Cardiac septum (tissue), 1 donor: ENCODE results near the gene ASXL3. TPM values are rescaled to one million over a fixed set of nuclear protein-coding genes. Genes with fewer than 3 reads are reported as not detected.

Experiments used
- DNase-seq: peaks from one replicate; pipeline ENCODE4 v3.0.0-alpha.2; 2020; ENCODE audit warnings: low spot score
- intact Hi-C: fragments of 100-400 bp; cut with DNase I; formaldehyde crosslinking; loops from one replicate; pipeline ENCODE4 v1.14.0; 2022
- total RNA-seq: library from RNA; stranded (reverse); fragmentation: NEBNext Ultra II Directional; extraction: Animal tissue kit (Norgen Biotek cat#: 25700); gene quantifications from one replicate; pipeline ENCODE4 v1.2.1, GENCODE V29; 2021
- donor health status: DM: no; HTN: no; CAD: no.

ASXL3 gene
- total RNA-seq, 1 donor from 2014 or later: 6.1 TPM

- intact Hi-C loops: loop anchor here (5.0 kb wide), 1 partner anchor 524 kb away; no protein-coding TSS in a partner anchor
- DNase-seq: no peak
These were observed 178.0 kb downstream of the ASXL3 start for GRCh38 chr18:33755931-33756560.

DNA sequence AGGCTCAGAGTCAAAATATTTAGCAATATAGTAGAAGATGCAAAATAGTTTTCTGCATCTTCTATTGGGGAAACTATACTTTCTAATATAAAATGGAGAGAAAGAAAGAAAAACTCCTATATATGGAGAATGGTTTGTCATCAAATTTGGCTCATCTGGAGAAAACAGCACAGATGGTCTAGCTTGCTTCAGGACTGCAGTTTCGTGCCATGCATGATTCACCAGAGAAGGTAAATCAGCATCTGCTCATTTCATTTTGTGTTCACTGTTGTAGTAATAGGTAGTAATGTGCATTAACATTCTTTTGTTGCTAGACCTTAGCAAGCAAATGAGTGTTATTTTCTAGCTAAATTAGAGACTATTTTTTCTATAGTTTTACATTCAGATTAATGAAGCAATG is 179.0 kb downstream of the ASXL3 start:
- no peak for DNase-seq
- intact Hi-C loops: loop anchor here (5.0 kb wide), 1 partner anchor 525 kb away; no protein-coding TSS in a partner anchor

GRCh38 chr18:33761363-33761762 is 183.3 kb downstream of the ASXL3 start:
- DNase-seq: no peak
- intact Hi-C loops: no loop called here

GRCh38 chr18:33781429-33781828 is 203.4 kb downstream of the ASXL3 start:
- DNase-seq: no peak
- intact Hi-C loops: no loop called here

Other genes starting within 250 kb of the ASXL3 start
- 0.27 TPM for gene CCDC178, start 137.5 kb upstream of the ASXL3 start, total RNA-seq